GM13976 (cell line): ENCODE data around the gene SRSF3.
"Not testable (repeated sequence)": the region's sequence is repeated elsewhere in the genome, so short reads cannot be mapped to it uniquely, and the experiment has no call there.

Experiments
- DNase-seq: peaks from one replicate; pipeline ENCODE4 v3.0.0; 2012; ENCODE audit warnings: low spot score
- in situ Hi-C: fragments of 300-500 bp; cut with MboI; formaldehyde crosslinking; loops from one replicate; pipeline ENCODE4 v1.12.0; 2022; ENCODE audit warnings: low sequenced_read_pairs, mixed read lengths, inconsistent platforms; ENCODE audit not compliant: unreplicated experiment
- TF ChIP-seq, protein P1 (sequence below): IDR thresholded peaks from 2 replicates; pipeline ENCODE4 v1.5.1; 2012; ENCODE audit warnings: borderline replicate concordance, mild to moderate bottlenecking; ENCODE audit not compliant: insufficient read depth; ENCODE audit errors: extremely low read depth, missing control alignments, control extremely low read depth

The SRSF3 gene

DNA sequence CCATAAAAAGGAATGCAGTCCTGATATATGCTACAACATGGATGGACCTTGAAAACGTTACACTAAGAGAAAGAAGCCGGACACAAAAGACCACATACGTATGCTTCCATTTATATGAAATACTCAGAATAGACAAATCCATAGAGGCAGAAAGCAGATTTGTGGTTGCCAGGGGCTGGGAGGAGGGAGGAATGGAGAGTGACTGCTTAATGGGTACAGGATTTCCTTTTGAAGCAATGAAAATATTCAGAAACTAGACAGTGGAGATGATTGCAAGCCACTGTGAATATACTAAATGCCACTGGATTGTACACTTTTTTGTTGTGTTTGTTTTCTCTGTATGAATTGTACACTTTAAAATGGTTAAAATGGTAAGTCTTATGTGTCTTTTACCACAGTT lies 54.9 kb downstream of the SRSF3 start:
- TF ChIP-seq, protein P1, sequence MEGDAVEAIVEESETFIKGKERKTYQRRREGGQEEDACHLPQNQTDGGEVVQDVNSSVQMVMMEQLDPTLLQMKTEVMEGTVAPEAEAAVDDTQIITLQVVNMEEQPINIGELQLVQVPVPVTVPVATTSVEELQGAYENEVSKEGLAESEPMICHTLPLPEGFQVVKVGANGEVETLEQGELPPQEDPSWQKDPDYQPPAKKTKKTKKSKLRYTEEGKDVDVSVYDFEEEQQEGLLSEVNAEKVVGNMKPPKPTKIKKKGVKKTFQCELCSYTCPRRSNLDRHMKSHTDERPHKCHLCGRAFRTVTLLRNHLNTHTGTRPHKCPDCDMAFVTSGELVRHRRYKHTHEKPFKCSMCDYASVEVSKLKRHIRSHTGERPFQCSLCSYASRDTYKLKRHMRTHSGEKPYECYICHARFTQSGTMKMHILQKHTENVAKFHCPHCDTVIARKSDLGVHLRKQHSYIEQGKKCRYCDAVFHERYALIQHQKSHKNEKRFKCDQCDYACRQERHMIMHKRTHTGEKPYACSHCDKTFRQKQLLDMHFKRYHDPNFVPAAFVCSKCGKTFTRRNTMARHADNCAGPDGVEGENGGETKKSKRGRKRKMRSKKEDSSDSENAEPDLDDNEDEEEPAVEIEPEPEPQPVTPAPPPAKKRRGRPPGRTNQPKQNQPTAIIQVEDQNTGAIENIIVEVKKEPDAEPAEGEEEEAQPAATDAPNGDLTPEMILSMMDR: no peak

DNA sequence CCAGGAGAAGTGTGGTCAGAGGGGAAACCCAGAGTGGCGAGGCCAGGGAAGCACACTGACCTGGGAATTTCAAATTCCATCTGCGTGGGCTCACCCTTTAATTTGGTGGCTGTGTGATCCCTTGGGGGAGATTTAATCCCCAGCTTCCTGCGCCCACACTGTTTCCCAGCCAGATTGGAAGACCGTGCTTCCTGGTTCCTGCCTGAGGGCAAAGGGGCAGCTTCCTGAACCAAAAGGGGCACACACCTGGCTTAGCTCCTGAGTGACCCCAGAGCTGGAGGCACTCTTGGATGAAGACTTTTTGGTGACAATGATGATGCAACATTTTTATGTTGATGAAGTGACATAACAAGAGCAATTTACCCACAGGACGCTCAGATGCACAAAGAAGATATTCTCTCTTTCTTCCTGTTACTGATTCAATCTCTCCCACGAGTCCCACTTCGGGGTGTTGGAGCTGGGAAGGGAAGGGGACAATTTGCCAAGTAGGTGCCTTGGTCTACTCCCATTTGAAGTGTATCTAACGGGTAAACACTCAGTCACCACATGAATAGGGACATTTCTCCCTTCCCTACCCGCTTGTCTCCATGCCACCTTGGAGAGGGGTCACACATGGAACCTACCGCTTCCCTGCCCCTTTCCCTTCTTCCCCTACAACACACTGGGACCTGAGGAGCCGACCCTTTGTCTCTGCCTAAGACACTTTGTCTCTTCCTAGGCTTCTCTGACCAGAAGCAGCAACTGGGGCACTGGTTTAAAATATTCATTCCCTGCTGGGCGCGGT lies 55.7 kb downstream of the SRSF3 start:
- DNase-seq: no peak
- TF ChIP-seq, protein P1: no peak
- in situ Hi-C loops: no loop called here

More for the DNA sequence above, 54.9 kb downstream of the SRSF3 start:
- in situ Hi-C loops: no loop called here
- no peak for DNase-seq

DNA sequence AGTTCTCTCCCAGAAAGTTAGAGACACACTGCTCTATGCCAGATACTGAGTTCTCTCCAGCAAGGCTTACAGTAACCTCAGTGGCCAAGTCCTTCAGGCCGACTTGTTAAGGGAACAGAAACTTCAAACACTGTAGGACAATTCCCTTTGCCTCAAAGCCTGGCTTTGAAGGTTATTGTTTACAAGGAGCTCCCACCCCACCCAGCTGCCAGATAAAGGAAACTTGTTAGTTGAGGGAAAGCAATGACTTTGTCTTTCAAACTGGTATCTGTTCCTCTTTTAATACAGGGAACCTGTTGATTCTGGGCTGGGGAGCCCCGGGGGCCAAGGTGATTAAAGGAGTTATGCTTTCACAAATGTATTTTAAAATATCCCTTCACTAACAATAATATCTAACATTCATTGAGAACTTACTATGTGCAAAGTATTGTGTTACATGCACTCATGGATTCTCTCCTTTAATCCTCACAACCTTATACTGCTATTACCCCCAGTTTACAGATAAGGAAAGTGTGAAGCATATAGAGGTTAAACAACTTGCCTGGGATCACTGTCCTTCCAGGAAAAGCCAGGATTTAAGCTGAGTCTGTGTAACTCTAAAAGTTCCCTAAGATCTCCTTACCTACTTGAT lies 56.8 kb downstream of the SRSF3 start:
- peak; percentile 73 for DNase-seq
- in situ Hi-C loops: no loop called here
- TF ChIP-seq, protein P1: no peak

DNA sequence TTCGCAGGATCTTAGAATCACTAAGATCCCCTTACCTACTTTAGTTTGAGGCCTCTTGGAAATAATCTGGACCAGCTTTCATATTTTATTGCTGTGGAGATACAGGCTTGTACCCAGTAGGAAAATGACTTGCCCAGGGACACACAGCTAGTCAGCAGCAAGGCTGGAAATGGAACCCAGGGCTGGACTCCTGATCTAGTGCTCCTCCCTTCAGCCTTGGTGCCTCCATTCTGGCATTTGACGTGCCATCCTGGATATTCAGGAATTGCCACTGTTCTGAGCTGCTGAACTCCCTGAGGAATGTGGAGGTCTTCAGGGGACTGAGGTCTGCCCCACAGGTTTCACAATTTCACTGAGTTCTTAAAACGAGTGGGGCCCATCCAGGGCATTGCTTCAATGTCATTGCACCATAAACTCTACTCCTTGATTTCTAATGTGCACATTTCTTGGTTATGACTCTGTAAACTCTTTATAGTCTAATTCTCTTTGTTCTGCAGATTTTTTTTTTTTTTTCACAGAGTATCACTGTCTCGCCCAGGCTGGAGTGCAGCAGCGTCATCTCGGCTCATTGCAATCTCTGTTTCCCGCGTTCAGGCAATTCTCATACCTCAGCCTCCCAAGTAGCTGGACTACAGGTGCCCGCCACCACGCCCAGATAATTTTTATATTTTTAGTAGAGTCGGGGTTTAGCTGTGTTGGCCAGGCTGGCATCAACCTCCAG lies 57.7 kb downstream of the SRSF3 start:
- in situ Hi-C loops: no loop called here
- DNase-seq: no peak
- TF ChIP-seq, protein P1: no peak

DNA sequence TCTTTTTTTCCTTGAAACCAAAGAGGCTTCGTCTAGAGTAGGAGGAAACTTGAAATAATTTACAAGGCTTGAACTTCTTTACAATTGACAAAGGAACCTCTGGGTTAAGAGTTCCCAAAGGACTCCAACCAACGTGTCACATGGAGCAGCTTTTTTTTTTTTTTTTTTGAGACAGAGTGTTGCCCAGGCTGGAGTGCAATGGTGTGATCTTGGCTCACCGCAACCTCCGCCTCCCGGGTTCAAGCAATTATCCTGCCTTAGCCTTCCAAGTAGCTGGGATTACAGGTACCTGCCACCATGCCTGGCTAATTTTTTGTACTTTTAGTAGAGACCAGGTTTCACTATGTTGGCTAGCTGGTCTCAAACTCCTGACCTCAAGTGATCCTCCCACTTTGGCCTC lies 60.3 kb downstream of the SRSF3 start:
- DNase-seq, in situ Hi-C loops: not testable (repeated sequence)
